Measurements from ENCODE around the gene PINK1.
"Not testable (repeated sequence)": the region's sequence is repeated elsewhere in the genome, so short reads cannot be mapped to it uniquely, and the experiment has no call there.

The PINK1 gene

GRCh38 chr1:20633190-20634064 is at the start of gene PINK1:
PINK1 (plus strand) TSS chr1:20633458; CDS start chr1:20633549, 91 bp downstream.
- DNase-seq, result peak; percentile 73

- DNase-seq, result no peak
Observed at GRCh38 chr1:20584890-20585289, 48.4 kb upstream of the PINK1 start.

- no peak for DNase-seq
Observed at GRCh38 chr1:20586953-20587660, 46.2 kb upstream of the PINK1 start.

GRCh38 chr1:20587661-20588053 is 45.6 kb upstream of the PINK1 start:
- no peak for DNase-seq

- no peak for DNase-seq
Observed at GRCh38 chr1:20588634-20589225, 44.5 kb upstream of the PINK1 start, which contains the start of gene CDA. CDA (plus strand) TSS chr1:20589097; CDS start chr1:20589130, 33 bp downstream.

GRCh38 chr1:20589331-20590278 is 43.7 kb upstream of the PINK1 start:
- DNase-seq, result no peak

GRCh38 chr1:20590306-20590777 is 42.9 kb upstream of the PINK1 start:
- DNase-seq, result no peak

- no peak for DNase-seq
Observed at GRCh38 chr1:20593756-20594155, 39.5 kb upstream of the PINK1 start.

- no peak for DNase-seq
Observed at GRCh38 chr1:20594746-20595145, 38.5 kb upstream of the PINK1 start.

GRCh38 chr1:20596106-20596505 is 37.2 kb upstream of the PINK1 start:
- no peak for DNase-seq

GRCh38 chr1:20597650-20598049 is 35.6 kb upstream of the PINK1 start:
- no peak for DNase-seq

- no peak for DNase-seq
Observed at GRCh38 chr1:20600156-20600555, 33.1 kb upstream of the PINK1 start.

GRCh38 chr1:20601129-20601825 is 32.0 kb upstream of the PINK1 start:
- DNase-seq, result no peak

- no peak for DNase-seq
Observed at GRCh38 chr1:20602851-20603450, 30.3 kb upstream of the PINK1 start.

- DNase-seq, result no peak
Observed at GRCh38 chr1:20603504-20604464, 29.5 kb upstream of the PINK1 start.

- no peak for DNase-seq
Observed at GRCh38 chr1:20604678-20605077, 28.6 kb upstream of the PINK1 start.

GRCh38 chr1:20606801-20607570 is 26.3 kb upstream of the PINK1 start:
- not testable (repeated sequence) for DNase-seq

- DNase-seq, result no peak
Observed at GRCh38 chr1:20609541-20609940, 23.7 kb upstream of the PINK1 start.

- no peak for DNase-seq
Observed at GRCh38 chr1:20610970-20611369, 22.3 kb upstream of the PINK1 start.
